GM13977 (cell line): ENCODE measurements around the gene RAB10.
"Not testable (repeated sequence)": the region's sequence is repeated elsewhere in the genome, so short reads cannot be mapped to it uniquely, and the experiment has no call there.

Source experiments
- DNase-seq: peaks from one replicate; pipeline ENCODE4 v3.0.0; 2012; ENCODE audit warnings: low spot score
- in situ Hi-C: fragments of 300-500 bp; cut with MboI; formaldehyde crosslinking; loops from one replicate; pipeline ENCODE4 v1.12.0; 2022; ENCODE audit warnings: low sequenced_read_pairs, low pct_unique_long_range_greater_than_20kb, mixed read lengths, inconsistent platforms; ENCODE audit not compliant: unreplicated experiment
- TF ChIP-seq, protein P1 (sequence below): IDR thresholded peaks from 2 replicates; pipeline ENCODE4 v1.5.1; 2012; ENCODE audit warnings: mild to moderate bottlenecking, control low read depth; ENCODE audit not compliant: insufficient read depth; ENCODE audit errors: extremely low read depth, missing control alignments

The RAB10 gene

DNA sequence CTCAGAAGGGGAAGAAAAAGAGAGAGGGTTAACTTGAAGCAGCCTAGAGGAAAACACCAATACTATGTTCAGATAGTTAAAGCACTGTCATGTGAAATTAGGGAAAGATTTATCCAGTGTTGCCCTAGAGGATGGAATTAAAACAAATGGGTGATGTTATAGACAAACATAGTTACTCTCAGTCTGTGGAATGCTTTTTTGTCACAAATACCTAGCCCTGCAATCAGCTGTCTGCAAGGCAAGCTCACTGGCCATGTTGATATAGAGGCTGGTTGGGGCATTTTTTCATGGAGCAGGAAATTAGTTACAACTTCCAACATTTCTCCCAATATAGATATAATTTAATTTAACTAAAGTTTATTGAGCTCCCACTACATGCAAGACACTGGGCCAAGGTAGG lies 8.4 kb upstream of the RAB10 start:
- TF ChIP-seq, protein P1, sequence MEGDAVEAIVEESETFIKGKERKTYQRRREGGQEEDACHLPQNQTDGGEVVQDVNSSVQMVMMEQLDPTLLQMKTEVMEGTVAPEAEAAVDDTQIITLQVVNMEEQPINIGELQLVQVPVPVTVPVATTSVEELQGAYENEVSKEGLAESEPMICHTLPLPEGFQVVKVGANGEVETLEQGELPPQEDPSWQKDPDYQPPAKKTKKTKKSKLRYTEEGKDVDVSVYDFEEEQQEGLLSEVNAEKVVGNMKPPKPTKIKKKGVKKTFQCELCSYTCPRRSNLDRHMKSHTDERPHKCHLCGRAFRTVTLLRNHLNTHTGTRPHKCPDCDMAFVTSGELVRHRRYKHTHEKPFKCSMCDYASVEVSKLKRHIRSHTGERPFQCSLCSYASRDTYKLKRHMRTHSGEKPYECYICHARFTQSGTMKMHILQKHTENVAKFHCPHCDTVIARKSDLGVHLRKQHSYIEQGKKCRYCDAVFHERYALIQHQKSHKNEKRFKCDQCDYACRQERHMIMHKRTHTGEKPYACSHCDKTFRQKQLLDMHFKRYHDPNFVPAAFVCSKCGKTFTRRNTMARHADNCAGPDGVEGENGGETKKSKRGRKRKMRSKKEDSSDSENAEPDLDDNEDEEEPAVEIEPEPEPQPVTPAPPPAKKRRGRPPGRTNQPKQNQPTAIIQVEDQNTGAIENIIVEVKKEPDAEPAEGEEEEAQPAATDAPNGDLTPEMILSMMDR: no peak
- DNase-seq: no peak
- in situ Hi-C loops: no loop called here

DNA sequence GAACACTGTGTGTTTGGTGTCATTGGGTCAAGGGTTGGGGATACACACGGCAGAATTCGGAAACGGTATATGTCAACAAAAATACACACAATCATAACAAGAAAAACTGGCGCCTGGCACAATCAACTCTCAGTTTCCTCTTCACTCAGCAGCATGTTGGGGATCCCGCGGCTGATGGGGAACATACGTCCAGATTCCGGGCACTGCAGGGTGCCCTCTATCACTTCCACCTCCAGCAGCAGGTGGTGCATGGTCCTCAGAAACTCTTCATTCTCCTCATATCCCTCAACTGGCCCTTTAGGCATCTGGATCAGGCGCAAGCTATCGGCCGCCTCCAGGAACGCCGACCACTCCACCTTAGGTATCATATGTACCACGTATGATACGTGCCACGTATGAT lies 5.8 kb upstream of the RAB10 start:
- DNase-seq: not testable (repeated sequence)

DNA sequence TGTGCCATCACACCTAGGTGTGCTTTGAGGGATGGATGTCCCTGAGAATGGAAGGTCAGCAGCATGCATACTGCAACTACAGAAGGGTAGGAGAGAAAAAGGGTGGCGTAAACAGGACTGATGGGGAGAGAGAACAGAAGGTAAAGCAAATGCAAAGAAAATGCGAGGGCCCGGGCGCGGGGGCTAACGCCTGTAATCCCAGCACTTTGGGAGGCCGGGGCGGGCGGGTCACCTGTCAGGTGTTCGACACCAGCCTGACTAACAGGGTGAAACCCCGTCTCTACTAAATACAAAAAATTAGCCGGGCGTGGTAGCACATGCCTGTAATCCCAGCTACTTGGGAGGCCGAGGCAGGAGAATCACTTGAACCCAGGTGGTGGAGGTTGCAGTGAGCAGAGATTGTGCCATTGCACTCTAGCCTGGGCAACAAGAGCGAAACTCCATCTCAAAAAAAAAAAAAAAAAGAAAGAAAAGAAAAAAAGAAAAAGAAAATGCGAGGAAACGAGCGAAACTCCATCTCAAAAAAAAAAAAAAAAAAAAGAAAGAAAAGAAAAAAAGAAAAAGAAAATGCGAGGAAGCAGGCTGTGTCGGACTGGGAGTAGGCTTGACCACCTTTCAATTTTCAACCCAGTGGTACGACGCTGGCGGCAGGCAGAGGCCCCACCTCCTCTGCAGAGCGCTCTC lies 1.2 kb upstream of the RAB10 start:
- DNase-seq, in situ Hi-C loops: not testable (repeated sequence)

More for the DNA sequence above, 5.8 kb upstream of the RAB10 start:
- in situ Hi-C loops: not testable (repeated sequence)

DNA sequence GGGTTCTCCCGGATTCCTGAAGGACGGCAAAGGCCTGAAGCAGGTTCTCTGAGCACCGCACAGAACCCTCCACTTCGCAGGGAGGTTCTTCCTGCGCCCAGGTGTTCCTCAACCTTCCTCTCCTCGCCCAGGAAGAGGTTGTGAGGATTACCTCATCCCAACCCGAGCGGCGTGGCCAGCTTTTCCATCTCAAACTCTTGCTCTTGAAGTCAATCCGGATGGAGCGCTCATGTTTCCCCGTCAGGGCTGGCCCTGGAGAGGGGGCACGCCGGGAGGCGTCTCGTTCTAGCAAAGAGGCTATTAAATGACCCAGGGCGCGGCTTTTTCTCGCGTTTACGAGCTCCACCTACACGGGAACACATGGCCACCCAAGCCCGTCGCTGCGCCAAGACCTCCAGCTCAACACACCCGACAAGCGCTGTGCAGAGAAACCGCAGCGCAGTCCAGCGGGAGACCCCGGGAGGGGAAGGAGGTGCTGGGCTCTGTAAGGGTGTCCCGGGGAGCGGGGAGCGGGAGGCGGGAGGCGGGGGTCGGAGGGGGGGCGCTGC lies 540 bp upstream of the RAB10 start:
- DNase-seq: peak; percentile 48
- in situ Hi-C loops: no loop called here
- TF ChIP-seq, protein P1: no peak

DNA sequence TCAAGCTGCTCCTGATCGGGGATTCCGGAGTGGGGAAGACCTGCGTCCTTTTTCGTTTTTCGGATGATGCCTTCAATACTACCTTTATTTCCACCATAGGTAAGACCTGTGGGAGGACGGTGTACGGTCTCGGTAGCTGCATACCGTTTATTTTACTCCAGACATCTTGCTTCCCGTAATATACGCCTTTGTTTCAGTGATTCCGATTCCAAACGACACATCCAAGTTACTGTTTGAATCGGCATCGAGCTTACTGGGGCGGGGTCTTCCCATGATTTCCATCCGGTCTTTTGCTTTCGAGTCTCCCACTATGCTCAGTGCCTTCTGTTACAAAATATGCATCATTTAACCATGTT lies 731 bp downstream of the RAB10 start:
- no peak for DNase-seq
- TF ChIP-seq, protein P1: no peak
- in situ Hi-C loops: no loop called here

DNA sequence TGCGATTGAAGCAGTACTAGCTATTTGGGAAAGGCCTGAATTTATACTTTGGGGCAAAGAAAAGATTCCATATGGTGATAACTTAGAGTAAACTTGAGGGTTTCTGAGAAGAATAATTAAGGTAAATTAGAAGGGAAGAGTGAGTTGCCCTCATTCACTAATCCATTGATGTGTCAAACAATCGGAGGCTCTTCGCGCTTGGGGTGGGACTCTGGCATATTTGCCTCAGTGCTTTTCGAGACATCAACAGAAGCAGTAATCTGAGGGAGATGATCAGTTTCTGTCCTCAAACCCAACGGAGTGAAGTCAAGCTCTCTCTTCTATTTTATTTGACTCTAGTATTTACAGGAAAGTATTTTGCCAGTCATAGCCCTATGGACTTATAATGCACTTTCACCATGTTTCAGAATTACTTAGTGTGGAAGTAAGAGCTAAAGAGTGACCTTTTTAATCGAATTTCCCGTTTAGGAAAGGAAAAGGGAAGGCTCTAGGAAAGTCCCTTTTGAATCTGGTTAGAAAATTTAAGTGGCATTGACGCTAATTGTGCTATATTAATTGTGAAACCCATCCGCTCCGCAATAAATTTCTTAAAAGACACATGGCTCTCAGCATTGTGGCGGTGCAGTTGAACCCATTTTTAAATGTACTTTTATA lies 1.3 kb downstream of the RAB10 start:
- DNase-seq: peak; percentile 21
- in situ Hi-C loops: no loop called here
- TF ChIP-seq, protein P1: no peak

DNA sequence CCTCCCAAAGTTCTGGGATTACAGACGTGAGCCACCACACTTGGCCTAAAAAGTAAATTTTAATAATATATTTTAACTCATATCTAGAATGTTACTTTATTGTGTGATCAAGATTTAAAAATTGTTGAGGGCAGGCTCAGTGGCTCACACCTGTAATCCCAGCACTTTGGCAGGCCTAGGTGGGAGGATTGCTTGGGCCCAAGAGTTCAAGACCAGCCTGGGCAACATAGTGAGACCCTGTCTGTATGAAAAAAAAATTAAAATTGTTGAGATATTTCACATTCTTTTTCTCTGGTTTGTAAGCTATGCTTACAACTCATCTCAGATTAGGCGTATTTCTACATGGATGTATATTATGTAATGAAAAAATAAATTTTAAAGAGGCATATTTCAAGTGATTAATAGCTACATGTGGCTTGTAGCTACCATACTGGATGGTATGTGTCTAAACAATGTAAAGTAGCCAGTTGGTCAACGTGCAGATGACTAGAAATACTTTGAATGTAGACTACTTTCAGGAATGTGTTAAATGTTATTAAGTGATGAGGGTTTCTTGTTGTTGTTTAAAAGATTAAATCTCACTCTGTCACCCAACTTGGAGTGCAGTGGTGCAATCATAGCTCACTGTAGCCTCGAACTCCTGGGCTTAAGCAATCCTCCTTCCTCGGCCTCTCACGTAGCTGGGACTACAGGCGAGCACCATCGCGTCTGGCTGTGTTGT lies 5.9 kb downstream of the RAB10 start:
- TF ChIP-seq, protein P1: no peak
- in situ Hi-C loops: no loop called here

More for the DNA sequence above, 5.9 kb downstream of the RAB10 start:
- no peak for DNase-seq
